ENCODE data around the gene WASF2. TPM values are rescaled to one million over a fixed set of nuclear protein-coding genes. Genes with fewer than 3 reads are reported as not detected.

The WASF2 gene
- total RNA-seq, 2 experiments from 2014 or later = 119 to 121 TPM

DNA sequence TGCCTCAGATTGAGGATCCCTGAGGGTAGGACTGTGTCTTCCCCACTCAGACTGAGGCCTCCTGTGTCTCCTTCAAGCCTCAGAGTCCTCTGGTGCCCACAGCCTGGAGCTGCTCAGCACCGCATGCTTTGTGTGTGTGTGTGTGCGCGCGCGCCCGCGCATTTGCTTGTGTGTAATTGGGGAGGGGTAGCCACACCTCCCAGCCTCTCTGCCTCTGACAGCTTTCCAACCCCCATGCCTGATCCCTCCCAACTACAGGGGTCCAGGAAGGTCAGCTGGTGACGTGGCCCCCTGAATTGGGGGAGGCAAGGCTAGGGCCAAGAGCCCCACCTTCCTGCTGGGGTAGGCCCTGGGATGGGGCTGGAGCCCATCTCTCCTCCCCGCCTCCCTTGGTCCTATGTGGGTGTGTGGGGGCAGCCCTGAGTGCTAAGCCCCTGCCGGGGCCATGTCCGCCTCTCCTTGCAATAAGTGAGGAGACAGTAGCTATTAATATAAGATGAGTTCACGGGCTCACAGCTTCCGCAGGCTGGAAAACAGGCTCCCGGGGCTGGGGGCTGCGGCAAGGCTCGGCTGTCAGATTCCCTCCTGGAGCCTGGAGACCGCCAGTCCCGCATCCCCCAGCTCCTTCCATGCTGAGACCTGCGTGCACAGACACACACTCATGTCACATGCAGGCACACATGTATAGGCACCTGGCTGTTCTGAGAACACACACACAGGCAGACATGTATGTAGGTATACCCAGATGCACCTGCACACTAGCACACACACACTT is 90.5 kb downstream of the WASF2 start:
- no peak overlapping the region for H3K4me3 Mint-ChIP-seq
- H3K9me3 Mint-ChIP-seq = no peaks in the 10 kb centered on the region
- H3K36me3 Mint-ChIP-seq (ENCODE audit: low read depth) = peaks cover 5% of the 10 kb centered on the region
- intact Hi-C loops (cut with DNase I, micrococcal nuclease) = loop anchor here in 1 of 2 experiments (5.0 kb wide), 1 partner anchor 357 kb away; no protein-coding TSS in a partner anchor
- Histone ChIP-seq H3K27me3 (ENCODE audit: control insufficient read depth in 1 of 2, insufficient read depth in 2 of 2, low read length in 2 of 2) (no peaks in the 10 kb centered on the region), H3K27ac (ENCODE audit: low read depth in 1 of 2, low read length in 2 of 2) (peak overlapping the region in 1 of 2 donors; percentile 22), H3K4me3 (ENCODE audit: low read length) (no peak overlapping the region), H3K36me3 (ENCODE audit: insufficient read depth, low read length) (peaks cover 3% of the 10 kb centered on the region), H3K4me1 (ENCODE audit: insufficient read depth, low read length) (peaks cover 27% of the 10 kb centered on the region), H3K9me3 (ENCODE audit: control insufficient read depth in 1 of 2, insufficient read depth in 1 of 2, low read length in 2 of 2) (no peaks in the 10 kb centered on the region)
- ATAC-seq (ENCODE audit: poor library complexity) (no peak), DNase-seq (no peak)
- H3K27ac Mint-ChIP-seq = no peak overlapping the region
- TF ChIP-seq, protein P1, sequence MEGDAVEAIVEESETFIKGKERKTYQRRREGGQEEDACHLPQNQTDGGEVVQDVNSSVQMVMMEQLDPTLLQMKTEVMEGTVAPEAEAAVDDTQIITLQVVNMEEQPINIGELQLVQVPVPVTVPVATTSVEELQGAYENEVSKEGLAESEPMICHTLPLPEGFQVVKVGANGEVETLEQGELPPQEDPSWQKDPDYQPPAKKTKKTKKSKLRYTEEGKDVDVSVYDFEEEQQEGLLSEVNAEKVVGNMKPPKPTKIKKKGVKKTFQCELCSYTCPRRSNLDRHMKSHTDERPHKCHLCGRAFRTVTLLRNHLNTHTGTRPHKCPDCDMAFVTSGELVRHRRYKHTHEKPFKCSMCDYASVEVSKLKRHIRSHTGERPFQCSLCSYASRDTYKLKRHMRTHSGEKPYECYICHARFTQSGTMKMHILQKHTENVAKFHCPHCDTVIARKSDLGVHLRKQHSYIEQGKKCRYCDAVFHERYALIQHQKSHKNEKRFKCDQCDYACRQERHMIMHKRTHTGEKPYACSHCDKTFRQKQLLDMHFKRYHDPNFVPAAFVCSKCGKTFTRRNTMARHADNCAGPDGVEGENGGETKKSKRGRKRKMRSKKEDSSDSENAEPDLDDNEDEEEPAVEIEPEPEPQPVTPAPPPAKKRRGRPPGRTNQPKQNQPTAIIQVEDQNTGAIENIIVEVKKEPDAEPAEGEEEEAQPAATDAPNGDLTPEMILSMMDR (IDR thresholded peaks at IDR 0.05) = no peak
- H3K4me1 Mint-ChIP-seq (ENCODE audit: low read depth) = peaks cover 45% of the 10 kb centered on the region
- ChIA-PET POLR2A (interaction anchor here (2.1 to 2.2 kb wide), 2 partner anchors 205 to 263 kb away, joined by 5 read pairs; partner anchors contain the start of gene AHDC1), CTCF (interaction anchor here (5.8 kb wide), 1 partner anchor 100 kb away, joined by 125 read pairs; no protein-coding TSS in a partner anchor)
- no peaks in the 10 kb centered on the region for H3K27me3 Mint-ChIP-seq

DNA sequence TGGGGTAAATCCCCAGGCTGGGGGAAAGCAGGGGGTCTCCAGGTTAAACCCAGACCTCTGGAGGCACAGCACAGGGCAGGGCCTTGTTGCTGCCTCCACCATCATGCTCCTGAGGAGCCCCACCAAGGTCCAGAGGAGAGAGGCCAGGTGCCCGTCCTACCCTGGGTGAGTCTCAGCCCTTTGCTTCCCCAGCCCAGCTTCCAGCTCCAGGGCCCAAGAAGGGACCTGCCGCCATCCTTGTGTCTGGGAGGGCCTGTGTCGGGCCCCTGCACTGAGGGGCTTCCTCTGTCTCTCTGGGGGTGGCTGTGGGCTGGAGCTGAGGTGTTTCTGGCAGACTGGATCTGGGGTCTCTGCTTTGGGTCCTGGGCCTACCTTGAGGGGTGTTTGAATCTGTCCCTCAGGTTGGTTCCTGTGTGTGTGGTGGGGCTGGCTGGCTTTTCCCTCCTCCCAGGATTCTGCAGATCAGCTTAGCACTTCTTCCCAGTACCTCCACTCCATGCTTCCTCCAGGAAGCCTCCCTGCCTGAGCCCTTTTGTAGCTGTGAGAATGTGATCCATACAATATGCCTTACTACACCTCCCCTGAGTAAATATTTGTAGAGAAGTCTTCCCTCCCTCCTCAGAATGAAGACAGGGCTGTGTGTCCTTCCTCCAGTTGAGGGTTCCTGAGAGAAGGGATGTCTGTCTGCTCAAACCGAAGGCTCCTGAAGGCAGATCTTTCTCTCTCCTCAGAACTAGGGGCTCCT is 91.4 kb downstream of the WASF2 start:
- Mint-ChIP-seq H3K9me3 (no peaks in the 10 kb centered on the region), H3K36me3 (ENCODE audit: low read depth) (no peaks in the 10 kb centered on the region), H3K4me1 (ENCODE audit: low read depth) (peaks cover 38% of the 10 kb centered on the region), H3K27ac (peak overlapping the region; percentile 17), H3K4me3 (no peak overlapping the region), H3K27me3 (no peaks in the 10 kb centered on the region)
- Histone ChIP-seq H3K27me3 (ENCODE audit: control insufficient read depth in 1 of 2, insufficient read depth in 2 of 2, low read length in 2 of 2) (no peaks in the 10 kb centered on the region), H3K4me3 (ENCODE audit: low read length) (no peak overlapping the region), H3K36me3 (ENCODE audit: insufficient read depth, low read length) (peaks cover 2% of the 10 kb centered on the region), H3K4me1 (ENCODE audit: insufficient read depth, low read length) (peaks cover 23% of the 10 kb centered on the region), H3K9me3 (ENCODE audit: control insufficient read depth in 1 of 2, insufficient read depth in 1 of 2, low read length in 2 of 2) (no peaks in the 10 kb centered on the region), H3K27ac (ENCODE audit: low read depth in 1 of 2, low read length in 2 of 2) (peak overlapping the region in 1 of 2 donors; percentile 22)
- TF ChIP-seq, protein P1 (IDR thresholded peaks at IDR 0.05) = no peak
- ChIA-PET POLR2A (interaction anchor here (1.0 to 2.2 kb wide), 4 partner anchors 41 to 264 kb away, joined by 3 to 5 read pairs (median 4); partner anchors contain the start of gene AHDC1), CTCF (interaction anchor here (0.9 to 5.8 kb wide), 2 partner anchors 99 to 230 kb away, joined by 3 to 125 read pairs; no protein-coding TSS in a partner anchor)
- no peak for ATAC-seq (ENCODE audit: poor library complexity)
- DNase-seq = no peak
- intact Hi-C loops (cut with DNase I, micrococcal nuclease) = loop anchor here in 1 of 2 experiments (5.0 kb wide), 1 partner anchor 356 kb away; no protein-coding TSS in a partner anchor

DNA sequence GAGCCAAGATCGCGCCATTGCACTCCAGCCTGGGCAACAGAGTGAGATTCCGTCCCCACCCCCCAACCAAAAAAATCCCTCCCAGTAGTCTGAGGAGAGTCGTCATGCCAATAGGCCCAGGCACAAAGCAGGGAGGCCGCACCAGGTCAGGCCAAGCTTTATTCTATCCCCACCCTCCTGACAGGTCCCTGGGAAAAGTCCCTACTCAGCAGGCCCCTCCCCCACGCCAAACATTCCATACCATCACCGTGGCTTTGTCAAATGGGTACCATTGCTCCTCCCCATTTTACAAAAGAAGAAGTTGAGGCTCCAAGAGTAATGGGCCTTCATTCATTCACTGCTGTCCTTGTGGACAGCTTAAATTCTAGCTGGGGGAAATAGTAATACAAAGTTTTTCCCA is 92.2 kb downstream of the WASF2 start:
- Mint-ChIP-seq H3K27ac (peak overlapping the region; percentile 17), H3K4me1 (ENCODE audit: low read depth) (peaks cover 30% of the 10 kb centered on the region), H3K36me3 (ENCODE audit: low read depth) (no peaks in the 10 kb centered on the region), H3K4me3 (no peak overlapping the region), H3K27me3 (no peaks in the 10 kb centered on the region), H3K9me3 (no peaks in the 10 kb centered on the region)
- Histone ChIP-seq H3K27ac (ENCODE audit: low read depth in 1 of 2, low read length in 2 of 2) (no peak overlapping the region), H3K4me1 (ENCODE audit: insufficient read depth, low read length) (peaks cover 19% of the 10 kb centered on the region), H3K4me3 (ENCODE audit: low read length) (no peak overlapping the region), H3K27me3 (ENCODE audit: control insufficient read depth in 1 of 2, insufficient read depth in 2 of 2, low read length in 2 of 2) (no peaks in the 10 kb centered on the region), H3K36me3 (ENCODE audit: insufficient read depth, low read length) (no peaks in the 10 kb centered on the region), H3K9me3 (ENCODE audit: control insufficient read depth in 1 of 2, insufficient read depth in 1 of 2, low read length in 2 of 2) (no peaks in the 10 kb centered on the region)
- DNase-seq (no peak), ATAC-seq (ENCODE audit: poor library complexity) (no peak)
- intact Hi-C loops (cut with DNase I, micrococcal nuclease) = loop anchor here in 1 of 2 experiments (5.0 kb wide), 1 partner anchor 355 kb away; no protein-coding TSS in a partner anchor
- ChIA-PET POLR2A (interaction anchor here (1.0 to 2.2 kb wide), 6 partner anchors 41 to 265 kb away, joined by 3 to 5 read pairs (median 4); partner anchors contain the start of gene AHDC1), CTCF (interaction anchor here (5.8 kb wide), 1 partner anchor 98 kb away, joined by 125 read pairs; no protein-coding TSS in a partner anchor)
- TF ChIP-seq, protein P1 (IDR thresholded peaks at IDR 0.05) = no peak

Measured in CD4-positive, alpha-beta T cell (primary cell).